Sigmoid colon (tissue), 7 donors: ENCODE results near the gene IGF2BP3. TPM values are rescaled to one million over a fixed set of nuclear protein-coding genes. Genes with fewer than 3 reads are reported as not detected.

Experiments
- DNase-seq: peaks from one replicate; pipeline ENCODE4 v3.0.0-alpha.2; 2019
- H3K27ac ChIP-seq, 4 donors: fragments of 200-600 bp; sonication (generic); one replicate each; pipeline ENCODE4 v1.5.1; 2016 to 2019; ENCODE audit warnings: mild to moderate bottlenecking in 1 of 4
- H3K27me3 ChIP-seq, 3 donors: fragments of 200-600 bp; sonication (generic); one replicate each; pipeline ENCODE4 v1.5.1; 2019; ENCODE audit warnings: mild to moderate bottlenecking in 1 of 3
- H3K36me3 ChIP-seq, 4 donors: fragments of 200-600 bp; sonication (generic); one replicate each; pipeline ENCODE4 v1.5.1; 2016 to 2019
- H3K4me1 ChIP-seq, 4 donors: fragments of 200-600 bp; sonication (generic); one replicate each; pipeline ENCODE4 v1.5.1; 2017 to 2019
- H3K4me3 ChIP-seq, 4 donors: fragments of 200-600 bp; sonication (generic); one replicate each; pipeline ENCODE4 v1.5.1; 2017 to 2019; ENCODE audit warnings: mild to moderate bottlenecking in 2 of 4, moderate library complexity in 1 of 4
- H3K9me3 ChIP-seq, 4 donors: fragments of 200-600 bp in 3 of 4; sonication (generic) in 3 of 4; one replicate each; pipeline versions ENCODE4 v1.5.1 to v1.6.1; 2013 to 2019
- EP300 ChIP-seq, 4 donors: sonication (generic); formaldehyde crosslinking; IDR thresholded peaks; one replicate each; pipeline ENCODE4 v1.6.1; 2017; ENCODE audit warnings: antibody characterized with exemption in 4 of 4
- POLR2A ChIP-seq, 2 donors: fragments of 450-650 bp; IDR thresholded peaks; one replicate each; pipeline ENCODE4 v1.6.1; 2016; ENCODE audit warnings: antibody characterized with exemption in 2 of 2, mild to moderate bottlenecking in 2 of 2, moderate library complexity in 2 of 2
- POLR2AphosphoS5 ChIP-seq, 4 donors: sonication (generic); formaldehyde crosslinking; IDR thresholded peaks; one replicate each; pipeline ENCODE4 v1.6.1; 2017; ENCODE audit warnings: antibody characterized with exemption in 4 of 4
- WGBS, 2 donors: extraction: QIAGEN DNeasy Blood & Tissue Kit; methylation state at CpG; one replicate each; pipeline ENCODE4 v1.1.7; 2013; 5-methylcytosine and 5-hydroxymethylcytosine counted together
- intact Hi-C: fragments of 100-400 bp; cut with DNase I; formaldehyde crosslinking; loops from one replicate; pipeline ENCODE4 v1.15.1; 2023
- polyA plus RNA-seq, 3 donors: library from polyadenylated mRNA; stranded (reverse); fragments of 200-250 nt; gene quantifications; one replicate each; pipeline ENCODE4 v1.2.3, GENCODE V29; 2013
- small RNA-seq, 3 donors: library from RNA; depleted of rRNA; stranded (forward); fragments of <200 nt; gene quantifications; one replicate each; pipeline ENCODE3, GENCODE V24; 2016
- total RNA-seq, 4 donors: library from RNA; depleted of rRNA; stranded (reverse); fragments of >200 nt; gene quantifications; one replicate each; pipeline ENCODE4 v1.1.0, GENCODE V29; 2016
- TF ChIP-seq, protein P1 (sequence below), 4 experiments: fragments of 450-650 bp in 3 of 4; fragments of 200-600 bp in 1 of 4; IDR thresholded peaks; one replicate each; pipeline ENCODE4 v1.5.1; 2016 to 2019; ENCODE audit warnings: antibody characterized with exemption in 4 of 4, mild to moderate bottlenecking in 3 of 4, moderate library complexity in 2 of 4
- donor health status: healthy with polysubstance abuse.
- donor health status: Bipolar disorder and iron deficiency.
- donor health status: healthy.

IGF2BP3 gene
- total and polyA plus RNA-seq, 7 donors, result under 0.01 to 1.9 (median 1.2) TPM; not detected in 2

DNA sequence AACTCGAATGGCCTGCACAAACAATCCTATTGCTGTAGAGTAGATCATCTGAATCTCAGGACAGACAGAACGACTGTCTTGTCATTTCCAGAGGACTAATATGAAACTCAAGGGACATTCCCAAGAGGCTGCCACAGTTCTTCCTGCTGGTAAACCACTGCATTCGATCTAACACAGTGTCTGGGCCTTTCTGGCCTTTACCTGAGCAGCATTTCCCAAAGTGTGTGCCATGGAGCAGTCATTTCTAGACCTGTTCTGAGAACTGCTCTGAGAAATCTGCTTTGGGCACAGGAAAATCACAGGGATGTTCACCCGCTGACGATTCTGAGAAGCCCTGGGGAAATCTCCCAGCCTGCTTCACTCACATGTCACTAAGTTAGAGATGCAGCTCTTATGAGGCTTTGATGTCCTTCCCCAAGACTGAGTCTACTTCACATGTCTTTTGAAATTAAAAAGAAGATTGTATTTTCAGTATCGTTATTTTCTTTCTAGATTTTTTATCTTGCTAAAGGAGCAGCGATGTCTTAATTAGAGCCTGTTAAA, 205.3 kb downstream of the IGF2BP3 start:
- Histone ChIP-seq H3K4me1 (peaks cover 0 to 4% (median 0%) of the 10 kb centered on the region in 4 donors), H3K27me3 (no peaks in the 10 kb centered on the region), H3K36me3 (peaks cover 0 to 4% (median 0%) of the 10 kb centered on the region in 4 donors), H3K27ac (no peak overlapping the region), H3K4me3 (no peak overlapping the region), H3K9me3 (no peaks in the 10 kb centered on the region)
- intact Hi-C loops, result no loop called here
- 77% methylated on average over 7 of the region's 7 CpGs for WGBS, 2 donors
- no peak for TF ChIP-seq POLR2AphosphoS5 (IDR thresholded peaks at IDR 0.05)
- TF ChIP-seq POLR2A (IDR thresholded peaks at IDR 0.05), result no peak
- no peak for TF ChIP-seq EP300 (IDR thresholded peaks at IDR 0.05)
- TF ChIP-seq, protein P1, sequence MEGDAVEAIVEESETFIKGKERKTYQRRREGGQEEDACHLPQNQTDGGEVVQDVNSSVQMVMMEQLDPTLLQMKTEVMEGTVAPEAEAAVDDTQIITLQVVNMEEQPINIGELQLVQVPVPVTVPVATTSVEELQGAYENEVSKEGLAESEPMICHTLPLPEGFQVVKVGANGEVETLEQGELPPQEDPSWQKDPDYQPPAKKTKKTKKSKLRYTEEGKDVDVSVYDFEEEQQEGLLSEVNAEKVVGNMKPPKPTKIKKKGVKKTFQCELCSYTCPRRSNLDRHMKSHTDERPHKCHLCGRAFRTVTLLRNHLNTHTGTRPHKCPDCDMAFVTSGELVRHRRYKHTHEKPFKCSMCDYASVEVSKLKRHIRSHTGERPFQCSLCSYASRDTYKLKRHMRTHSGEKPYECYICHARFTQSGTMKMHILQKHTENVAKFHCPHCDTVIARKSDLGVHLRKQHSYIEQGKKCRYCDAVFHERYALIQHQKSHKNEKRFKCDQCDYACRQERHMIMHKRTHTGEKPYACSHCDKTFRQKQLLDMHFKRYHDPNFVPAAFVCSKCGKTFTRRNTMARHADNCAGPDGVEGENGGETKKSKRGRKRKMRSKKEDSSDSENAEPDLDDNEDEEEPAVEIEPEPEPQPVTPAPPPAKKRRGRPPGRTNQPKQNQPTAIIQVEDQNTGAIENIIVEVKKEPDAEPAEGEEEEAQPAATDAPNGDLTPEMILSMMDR (IDR thresholded peaks at IDR 0.05), result no peak
- no peak for DNase-seq

DNA sequence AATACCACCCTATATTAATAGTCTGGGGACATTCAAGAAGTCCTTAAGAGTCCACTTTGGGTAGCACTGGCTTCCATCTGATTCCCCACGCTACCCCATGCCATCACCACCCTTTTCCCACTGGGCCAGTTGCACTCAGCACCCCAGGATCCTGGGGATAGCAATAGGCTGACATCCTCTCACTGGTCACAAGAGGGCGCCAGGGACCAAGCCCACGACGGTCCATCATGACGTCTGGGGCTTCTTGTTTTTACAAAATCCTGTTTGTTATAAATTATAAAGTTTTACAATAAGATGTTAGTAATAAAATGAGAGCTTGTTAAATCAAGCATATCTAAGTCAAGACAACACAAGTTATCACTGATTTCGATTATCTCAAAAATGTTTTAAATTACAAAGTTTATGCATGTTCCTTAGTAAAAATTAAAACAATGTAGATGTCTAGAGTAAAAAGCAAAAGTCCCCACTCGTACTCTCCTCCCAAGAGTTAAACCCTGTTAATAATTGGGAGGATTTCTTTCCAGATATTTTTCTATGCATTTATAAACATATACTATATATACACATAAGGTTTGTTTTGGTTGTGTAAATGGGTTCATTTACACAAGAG, 208.3 kb downstream of the IGF2BP3 start:
- Histone ChIP-seq H3K36me3 (peaks cover 0 to 11% (median 0%) of the 10 kb centered on the region in 4 donors), H3K4me1 (peaks cover 0 to 4% (median 0%) of the 10 kb centered on the region in 4 donors), H3K4me3 (no peak overlapping the region), H3K27me3 (no peaks in the 10 kb centered on the region), H3K27ac (no peak overlapping the region), H3K9me3 (no peaks in the 10 kb centered on the region)
- intact Hi-C loops, result no loop called here
- 2 to 7% methylated on average over 7 of the region's 7 CpGs for WGBS, 2 donors
- TF ChIP-seq POLR2A (IDR thresholded peaks at IDR 0.05), result no peak
- TF ChIP-seq, protein P1 (IDR thresholded peaks at IDR 0.05), result peak in 3 of 4 experiments; percentile 49 to 62 (median 50)
- DNase-seq, result peak; percentile 77

DNA sequence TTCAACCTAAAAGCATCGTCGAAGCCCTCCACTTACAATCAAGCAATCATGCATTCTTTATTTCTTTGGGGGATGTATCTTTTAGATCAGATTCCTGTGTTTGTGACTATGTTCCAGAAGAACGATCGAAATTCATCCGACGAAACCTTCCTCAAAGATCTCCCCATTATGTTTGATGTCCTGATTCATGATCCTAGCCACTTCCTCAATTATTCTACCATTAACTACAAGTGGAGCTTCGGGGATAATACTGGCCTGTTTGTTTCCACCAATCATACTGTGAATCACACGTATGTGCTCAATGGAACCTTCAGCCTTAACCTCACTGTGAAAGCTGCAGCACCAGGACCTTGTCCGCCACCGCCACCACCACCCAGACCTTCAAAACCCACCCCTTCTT, 209.9 kb downstream of the IGF2BP3 start:
- no peak overlapping the region for H3K4me3 ChIP-seq
- no peak for TF ChIP-seq POLR2AphosphoS5 (IDR thresholded peaks at IDR 0.05)
- no peak for TF ChIP-seq POLR2A (IDR thresholded peaks at IDR 0.05)
- TF ChIP-seq EP300 (IDR thresholded peaks at IDR 0.05), result no peak
- TF ChIP-seq, protein P1 (IDR thresholded peaks at IDR 0.05), result no peak
- no peak for DNase-seq
- no peak overlapping the region for H3K27ac ChIP-seq
- no peaks in the 10 kb centered on the region for H3K9me3 ChIP-seq
- WGBS, 2 donors, result 81 to 86% methylated on average over 10 of the region's 10 CpGs
- H3K27me3 ChIP-seq, result no peaks in the 10 kb centered on the region
- intact Hi-C loops, result no loop called here
- H3K4me1 ChIP-seq, result peaks cover 0 to 4% (median 0%) of the 10 kb centered on the region in 4 donors
- H3K36me3 ChIP-seq, result peaks cover 0 to 11% (median 0%) of the 10 kb centered on the region in 4 donors

Small RNA genes lying within 50 kb of the gene (small RNA-seq; reads per million reads assigned to genes)
- gene AC079780.1 (0 reads per million in 3 donors), gene RF00019 (0 reads per million in 3 donors), gene RNU7-143P (0 reads per million in 3 donors), gene SNORD65C (0 reads per million in 3 donors)

Other genes with a start within 250 kb of the IGF2BP3 start
- gene GPNMB, start 223.7 kb downstream of the IGF2BP3 start, total RNA-seq, result 100 to 1,000 TPM in 2 of 4 donors, 10 to 100 TPM in 2; 68.8 to 105 (median 94.5) TPM
- 100 to 1,000 TPM in 1 of 3 donors, 10 to 100 TPM in 2; 23.4 to 224 (median 32.4) TPM for gene GPNMB, start 223.7 kb downstream of the IGF2BP3 start, polyA plus RNA-seq
- gene MALSU1, start 171.2 kb downstream of the IGF2BP3 start, total RNA-seq, result 10 to 100 TPM; 38.5 to 94.0 (median 71.1) TPM
- 10 to 100 TPM; 32.4 to 47.4 (median 34.3) TPM for gene MALSU1, start 171.2 kb downstream of the IGF2BP3 start, polyA plus RNA-seq
- gene TRA2A, start 61.5 kb upstream of the IGF2BP3 start, total RNA-seq, result 10 to 100 TPM; 37.0 to 84.5 (median 42.2) TPM
- 10 to 100 TPM; 34.2 to 57.7 (median 46.9) TPM for gene TRA2A, start 61.5 kb upstream of the IGF2BP3 start, polyA plus RNA-seq
- gene CCDC126, start 126.9 kb upstream of the IGF2BP3 start, total RNA-seq, result 10 to 100 TPM; 11.1 to 25.0 (median 14.7) TPM
- gene CCDC126, start 126.9 kb upstream of the IGF2BP3 start, polyA plus RNA-seq, result 1 to 10 TPM; 5.0 to 5.8 (median 5.4) TPM
- 10 to 100 TPM in 3 of 4 donors, 1 to 10 TPM in 1; 9.4 to 16.3 (median 11.3) TPM for gene FAM221A, start 209.7 kb upstream of the IGF2BP3 start, total RNA-seq
- gene FAM221A, start 209.7 kb upstream of the IGF2BP3 start, polyA plus RNA-seq, result 1 to 10 TPM; 8.0 to 9.0 (median 8.6) TPM
- under 1 TPM in 2 of 4 donors, not detected in 2; 0.16 to 0.54 TPM for gene STK31, start 239.7 kb upstream of the IGF2BP3 start, total RNA-seq
- under 1 TPM in 1 of 3 donors, not detected in 2; 0.23 TPM for gene STK31, start 239.7 kb upstream of the IGF2BP3 start, polyA plus RNA-seq